ENCODE results near the gene QTRT2. TPM values are rescaled to one million over a fixed set of nuclear protein-coding genes. Genes with fewer than 3 reads are reported as not detected.

QTRT2 gene
- total and polyA plus RNA-seq, 2 experiments from 2014 or later: 8.7 to 12.3 TPM

- Histone ChIP-seq H3K27ac (no peak overlapping the region), H3K4me1 (ENCODE audit: low read depth) (no peaks in the 10 kb centered on the region), H3K9me3 (ENCODE audit: low read depth) (no peaks in the 10 kb centered on the region), H3K4me3 (no peak overlapping the region), H3K27me3 (no peaks in the 10 kb centered on the region), H3K36me3 (peaks cover 34% of the 10 kb centered on the region)
- DNase-seq (ENCODE audit: low read depth in 1 of 2, low spot score in 1 of 2): no peak
- TF ChIP-seq CTCF (IDR thresholded peaks at IDR 0.05; ENCODE audit: low read depth, low read length): no peak
Observed at GRCh38 chr3:114076711-114077110, 20.2 kb downstream of the QTRT2 start.

GRCh38 chr3:114078126-114078525 is 21.6 kb downstream of the QTRT2 start:
- Histone ChIP-seq H3K27me3 (no peaks in the 10 kb centered on the region), H3K4me3 (no peak overlapping the region), H3K9me3 (ENCODE audit: low read depth) (no peaks in the 10 kb centered on the region), H3K36me3 (peaks cover 36% of the 10 kb centered on the region), H3K4me1 (ENCODE audit: low read depth) (peaks cover 5% of the 10 kb centered on the region), H3K27ac (no peak overlapping the region)
- no peak for TF ChIP-seq CTCF (IDR thresholded peaks at IDR 0.05; ENCODE audit: low read depth, low read length)
- no peak for DNase-seq (ENCODE audit: low read depth in 1 of 2, low spot score in 1 of 2)

GRCh38 chr3:114079761-114080160 is 23.2 kb downstream of the QTRT2 start:
- peak overlapping the region; percentile 54 for H3K27ac ChIP-seq
- peaks cover 5% of the 10 kb centered on the region for H3K4me1 ChIP-seq (ENCODE audit: low read depth)
- TF ChIP-seq CTCF (IDR thresholded peaks at IDR 0.05; ENCODE audit: low read depth, low read length): no peak
- H3K27me3 ChIP-seq: no peaks in the 10 kb centered on the region
- H3K36me3 ChIP-seq: peaks cover 32% of the 10 kb centered on the region
- DNase-seq (ENCODE audit: low read depth in 1 of 2, low spot score in 1 of 2): peak in 1 of 2 donors; percentile 46
- no peak overlapping the region for H3K4me3 ChIP-seq
- H3K9me3 ChIP-seq (ENCODE audit: low read depth): no peaks in the 10 kb centered on the region

- Histone ChIP-seq H3K27me3 (no peaks in the 10 kb centered on the region), H3K4me1 (ENCODE audit: low read depth) (peaks cover 5% of the 10 kb centered on the region), H3K9me3 (ENCODE audit: low read depth) (no peaks in the 10 kb centered on the region), H3K36me3 (peaks cover 32% of the 10 kb centered on the region), H3K4me3 (no peak overlapping the region), H3K27ac (peak overlapping the region; percentile 54)
- no peak for TF ChIP-seq CTCF (IDR thresholded peaks at IDR 0.05; ENCODE audit: low read depth, low read length)
- DNase-seq (ENCODE audit: low read depth in 1 of 2, low spot score in 1 of 2): no peak
Observed at GRCh38 chr3:114080201-114080600, 23.7 kb downstream of the QTRT2 start.

- Histone ChIP-seq H3K36me3 (peaks cover 34% of the 10 kb centered on the region), H3K27ac (peak overlapping the region; percentile 54), H3K4me3 (no peak overlapping the region), H3K9me3 (ENCODE audit: low read depth) (no peaks in the 10 kb centered on the region), H3K27me3 (no peaks in the 10 kb centered on the region), H3K4me1 (ENCODE audit: low read depth) (peaks cover 5% of the 10 kb centered on the region)
- no peak for TF ChIP-seq CTCF (IDR thresholded peaks at IDR 0.05; ENCODE audit: low read depth, low read length)
- DNase-seq (ENCODE audit: low read depth in 1 of 2, low spot score in 1 of 2): peak in 1 of 2 donors; percentile 55
Observed at GRCh38 chr3:114081037-114081436, 24.5 kb downstream of the QTRT2 start.

- Histone ChIP-seq H3K4me3 (no peak overlapping the region), H3K4me1 (ENCODE audit: low read depth) (peaks cover 5% of the 10 kb centered on the region), H3K36me3 (peaks cover 27% of the 10 kb centered on the region), H3K27me3 (no peaks in the 10 kb centered on the region), H3K9me3 (ENCODE audit: low read depth) (no peaks in the 10 kb centered on the region), H3K27ac (no peak overlapping the region)
- TF ChIP-seq CTCF (IDR thresholded peaks at IDR 0.05; ENCODE audit: low read depth, low read length): no peak
- no peak for DNase-seq (ENCODE audit: low read depth in 1 of 2, low spot score in 1 of 2)
Observed at GRCh38 chr3:114083112-114083511, 26.6 kb downstream of the QTRT2 start.
